Fibroblast of mammary gland (primary cell): ENCODE results near the gene RBKS.

Experiments
- DNase-seq: peaks from one replicate; pipeline ENCODE4 v3.0.0-alpha.2; 2010; ENCODE audit warnings: low read depth
- H3K4me3 ChIP-seq: 2 replicates; pipeline ENCODE4 v1.5.1; 2011; ENCODE audit warnings: low read depth, mild to moderate bottlenecking, low read length, moderate library complexity; ENCODE audit not compliant: control insufficient read depth
- CTCF ChIP-seq: conservative IDR thresholded peaks from 2 replicates; pipeline ENCODE4 v1.5.1; 2011; ENCODE audit warnings: low read depth, low read length, inconsistent platforms; ENCODE audit not compliant: control insufficient read depth, insufficient read depth

The RBKS gene

DNA sequence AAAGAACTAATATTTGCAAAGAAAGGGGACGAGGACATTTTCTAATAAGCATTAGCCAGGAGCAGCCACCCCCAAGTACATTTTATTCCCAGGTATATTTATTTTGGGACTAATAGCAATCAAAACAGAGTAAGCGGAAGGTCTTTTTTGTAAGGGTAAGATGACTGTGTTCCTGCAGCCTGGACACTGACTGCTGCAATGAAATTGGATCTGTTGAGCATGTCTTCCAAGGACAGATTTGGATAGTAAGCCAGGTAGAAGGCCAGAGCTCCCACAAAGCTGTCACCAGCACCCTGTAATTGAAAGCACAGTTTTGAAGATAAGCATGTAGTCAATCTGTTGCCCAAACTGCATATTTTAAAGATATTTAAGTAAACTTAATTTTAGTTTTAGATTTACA lies 108.7 kb downstream of the RBKS start:
- TF ChIP-seq CTCF, result no peak
- DNase-seq, result no peak
- no peak overlapping the region for H3K4me3 ChIP-seq

GRCh38 chr2:27779417-27780055 lies 110.7 kb downstream of the RBKS start:
- no peak overlapping the region for H3K4me3 ChIP-seq
- no peak for DNase-seq
- no peak for TF ChIP-seq CTCF

DNA sequence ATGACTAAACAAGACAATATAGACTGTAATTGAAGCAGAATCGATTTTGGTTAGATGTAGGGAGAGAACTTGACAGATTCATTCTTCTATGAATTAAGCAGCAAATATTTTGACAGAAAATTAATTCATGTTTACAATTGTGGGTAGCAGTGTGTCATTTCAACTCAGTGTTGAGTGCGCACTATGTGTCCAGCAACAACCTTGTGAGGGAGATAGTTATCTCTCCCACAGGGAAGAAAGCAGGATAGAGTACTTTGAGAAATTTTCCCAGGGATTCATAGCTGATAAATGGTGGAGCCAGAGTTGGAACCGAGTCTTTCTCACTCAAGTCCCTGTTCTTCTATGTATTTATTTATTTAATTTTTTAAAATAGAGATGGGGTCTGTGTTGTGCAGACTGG lies 113.5 kb downstream of the RBKS start:
- TF ChIP-seq CTCF, result no peak
- no peak overlapping the region for H3K4me3 ChIP-seq
- no peak for DNase-seq

DNA sequence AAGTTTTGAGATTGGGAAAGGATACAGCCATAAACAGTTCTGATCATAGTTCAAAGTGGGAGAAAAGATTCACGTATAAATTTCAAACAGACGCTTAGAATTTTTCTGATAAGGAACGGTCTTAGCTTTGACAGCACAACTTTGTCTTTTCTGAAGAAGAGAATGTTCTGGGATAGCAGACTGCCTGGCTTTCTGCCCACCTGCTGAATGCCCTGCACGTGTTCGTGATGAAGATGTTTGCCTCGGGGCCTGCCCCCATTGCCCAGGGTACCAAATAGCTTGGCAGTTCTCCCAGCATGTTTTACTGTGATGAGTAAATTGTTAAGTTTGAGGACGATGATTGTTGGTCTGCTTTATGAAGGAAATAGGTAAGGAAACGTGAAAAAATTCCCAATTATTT lies 114.1 kb downstream of the RBKS start:
- no peak for TF ChIP-seq CTCF
- peak; percentile 63 for DNase-seq
- no peak overlapping the region for H3K4me3 ChIP-seq

DNA sequence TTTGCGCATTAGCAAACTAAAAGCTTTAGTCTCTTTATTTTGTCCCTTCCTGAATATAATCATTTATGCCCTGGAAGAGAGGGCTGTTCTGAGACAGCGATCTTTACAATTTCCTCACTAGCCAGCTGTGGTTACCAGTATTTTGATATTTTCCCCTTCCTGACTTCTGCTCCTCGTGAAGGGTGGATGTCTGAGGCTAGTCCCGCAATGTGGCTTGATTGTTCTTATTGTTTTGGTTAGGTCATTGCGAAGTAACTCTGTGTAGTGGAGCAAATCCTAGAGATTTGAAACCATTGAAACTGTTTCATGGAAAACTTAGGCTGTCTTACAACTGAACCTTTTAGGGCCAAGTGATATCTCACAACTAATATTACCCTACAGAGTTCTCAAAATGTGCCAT lies 116.2 kb downstream of the RBKS start:
- no peak overlapping the region for H3K4me3 ChIP-seq
- no peak for TF ChIP-seq CTCF
- DNase-seq, result no peak

DNA sequence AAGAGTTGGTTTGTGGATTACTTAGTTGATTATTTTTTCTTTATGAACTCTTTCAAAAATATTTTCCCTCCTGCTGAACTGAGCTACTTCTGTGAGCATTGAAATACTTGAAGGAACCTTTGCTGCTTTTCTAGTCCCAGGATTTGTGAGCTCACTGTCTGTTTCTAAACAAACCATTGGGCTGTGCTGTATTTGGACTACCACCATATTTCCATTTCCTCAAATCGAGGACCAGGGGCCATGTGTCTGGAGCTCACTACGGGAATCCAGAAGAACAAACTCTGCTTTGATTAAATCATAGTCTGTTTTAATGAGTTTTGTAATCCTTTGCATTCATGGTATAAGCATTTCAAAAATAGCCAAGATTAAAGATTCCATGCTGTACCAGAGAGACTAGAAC lies 117.4 kb downstream of the RBKS start:
- DNase-seq, result no peak
- peak overlapping the region; percentile 94 for H3K4me3 ChIP-seq
- no peak for TF ChIP-seq CTCF
